SU-DHL-6 (cell line): ENCODE results near the gene NOP53.

Experiments used
- EZH2phosphoT487 ChIP-seq: fragments of 200-600 bp; sonication (generic), shearing (Covaris generic); conservative IDR thresholded peaks from 2 replicates; pipeline ENCODE4 v1.6.1; 2018; ENCODE audit warnings: mild to moderate bottlenecking, antibody characterized with exemption, low read length, moderate library complexity, mixed read lengths
- TF ChIP-seq, protein P1 (sequence below): fragments of 200-600 bp; sonication (generic); IDR thresholded peaks from one replicate; pipeline ENCODE4 v1.5.1; 2017; ENCODE audit warnings: antibody characterized with exemption, mild to moderate bottlenecking, low read length, moderate library complexity; ENCODE audit not compliant: insufficient read depth, poor library complexity, severe bottlenecking

DNA sequence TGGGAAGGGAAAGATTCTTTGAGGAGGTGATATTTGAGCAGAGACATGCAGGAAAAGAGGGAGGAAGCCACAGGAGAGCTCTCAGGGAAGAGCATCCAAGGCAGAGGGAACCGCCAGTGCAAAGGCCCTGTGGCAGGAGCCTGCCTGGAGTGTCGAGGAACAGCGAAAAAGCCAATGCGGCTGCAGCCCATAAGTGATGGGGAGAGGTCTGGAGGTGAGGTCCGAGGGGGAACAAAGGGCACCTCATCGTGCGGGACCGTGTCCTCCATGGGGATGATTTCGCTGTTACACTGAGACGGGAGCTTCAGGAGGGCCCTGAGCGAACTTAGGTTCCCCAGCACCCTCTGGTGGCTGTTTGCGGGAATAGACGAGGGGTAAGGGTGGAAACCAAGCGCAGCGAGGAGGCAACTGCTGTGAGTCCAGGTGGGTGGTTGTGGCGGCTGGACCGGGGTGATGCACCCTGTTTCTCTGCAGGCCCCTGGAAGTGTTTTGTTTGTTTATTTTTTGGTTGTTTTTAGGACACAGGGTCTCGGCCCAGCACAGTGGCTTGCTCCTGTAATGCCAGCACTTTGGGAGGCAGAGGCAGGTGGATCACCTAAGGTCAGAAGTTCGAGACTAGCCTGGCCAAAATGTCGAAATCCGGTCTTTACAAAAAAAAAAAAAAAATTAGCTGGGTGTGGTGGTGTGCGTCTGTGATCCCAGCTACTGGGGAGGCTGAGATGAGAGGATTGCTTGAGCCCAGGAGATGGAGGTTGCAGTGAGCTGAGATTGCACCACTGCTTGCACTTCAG, 38.0 kb upstream of the NOP53 start:
- TF ChIP-seq, protein P1, sequence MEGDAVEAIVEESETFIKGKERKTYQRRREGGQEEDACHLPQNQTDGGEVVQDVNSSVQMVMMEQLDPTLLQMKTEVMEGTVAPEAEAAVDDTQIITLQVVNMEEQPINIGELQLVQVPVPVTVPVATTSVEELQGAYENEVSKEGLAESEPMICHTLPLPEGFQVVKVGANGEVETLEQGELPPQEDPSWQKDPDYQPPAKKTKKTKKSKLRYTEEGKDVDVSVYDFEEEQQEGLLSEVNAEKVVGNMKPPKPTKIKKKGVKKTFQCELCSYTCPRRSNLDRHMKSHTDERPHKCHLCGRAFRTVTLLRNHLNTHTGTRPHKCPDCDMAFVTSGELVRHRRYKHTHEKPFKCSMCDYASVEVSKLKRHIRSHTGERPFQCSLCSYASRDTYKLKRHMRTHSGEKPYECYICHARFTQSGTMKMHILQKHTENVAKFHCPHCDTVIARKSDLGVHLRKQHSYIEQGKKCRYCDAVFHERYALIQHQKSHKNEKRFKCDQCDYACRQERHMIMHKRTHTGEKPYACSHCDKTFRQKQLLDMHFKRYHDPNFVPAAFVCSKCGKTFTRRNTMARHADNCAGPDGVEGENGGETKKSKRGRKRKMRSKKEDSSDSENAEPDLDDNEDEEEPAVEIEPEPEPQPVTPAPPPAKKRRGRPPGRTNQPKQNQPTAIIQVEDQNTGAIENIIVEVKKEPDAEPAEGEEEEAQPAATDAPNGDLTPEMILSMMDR: peak; percentile 70
- no peak for TF ChIP-seq EZH2phosphoT487
